HG03460 (cell line): ENCODE data around the gene SPATA24.
"Not testable (repeated sequence)": the region's sequence is repeated elsewhere in the genome, so short reads cannot be mapped to it uniquely, and the experiment has no call there.

Source experiments
- ATAC-seq: cut with Tn5 transposase; IDR thresholded peaks from one replicate; pipeline ENCODE4 v1.9.1; 2021; ENCODE audit not compliant: unreplicated experiment

Gene SPATA24, protein sequence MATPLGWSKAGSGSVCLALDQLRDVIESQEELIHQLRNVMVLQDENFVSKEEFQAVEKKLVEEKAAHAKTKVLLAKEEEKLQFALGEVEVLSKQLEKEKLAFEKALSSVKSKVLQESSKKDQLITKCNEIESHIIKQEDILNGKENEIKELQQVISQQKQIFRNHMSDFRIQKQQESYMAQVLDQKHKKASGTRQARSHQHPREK

DNA sequence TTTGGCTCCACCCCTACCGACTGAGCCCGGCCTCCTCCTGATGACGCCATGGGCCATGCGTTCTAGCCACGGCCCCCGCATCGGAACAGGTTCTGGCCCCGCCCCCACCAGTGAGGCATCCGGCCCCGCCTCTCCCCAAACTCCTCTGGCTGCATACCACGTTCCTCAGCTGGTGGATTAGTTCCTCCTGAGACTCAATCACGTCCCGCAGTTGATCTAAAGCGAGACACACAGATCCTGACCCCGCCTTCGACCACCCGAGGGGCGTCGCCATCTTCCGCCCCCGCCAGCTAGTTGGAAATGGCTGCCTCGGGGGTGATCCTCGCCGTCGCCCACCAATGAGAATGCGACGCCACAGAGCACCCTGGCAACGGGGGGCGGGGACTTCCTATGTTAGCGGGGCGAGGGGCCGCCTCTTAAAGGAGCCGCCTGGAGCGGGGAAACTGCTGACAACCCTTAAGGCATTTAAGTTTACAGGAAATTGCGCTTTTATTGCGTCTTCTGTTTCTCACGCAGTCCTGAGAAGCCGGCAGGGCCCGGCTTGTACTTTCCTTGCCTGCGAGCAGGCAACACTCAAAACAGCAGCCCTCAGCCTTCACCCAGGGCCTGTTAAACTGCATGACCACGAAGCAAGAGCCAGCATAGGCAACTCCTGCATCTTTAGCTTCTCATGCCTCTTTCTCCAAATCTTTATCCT is at the start of gene SPATA24:
Gene SPATA24 (minus strand): TSS at position 303 of the 697 bp plus-strand sequence. CDS start 29 bp downstream, at position 274.
- peak; percentile 80 for ATAC-seq

DNA sequence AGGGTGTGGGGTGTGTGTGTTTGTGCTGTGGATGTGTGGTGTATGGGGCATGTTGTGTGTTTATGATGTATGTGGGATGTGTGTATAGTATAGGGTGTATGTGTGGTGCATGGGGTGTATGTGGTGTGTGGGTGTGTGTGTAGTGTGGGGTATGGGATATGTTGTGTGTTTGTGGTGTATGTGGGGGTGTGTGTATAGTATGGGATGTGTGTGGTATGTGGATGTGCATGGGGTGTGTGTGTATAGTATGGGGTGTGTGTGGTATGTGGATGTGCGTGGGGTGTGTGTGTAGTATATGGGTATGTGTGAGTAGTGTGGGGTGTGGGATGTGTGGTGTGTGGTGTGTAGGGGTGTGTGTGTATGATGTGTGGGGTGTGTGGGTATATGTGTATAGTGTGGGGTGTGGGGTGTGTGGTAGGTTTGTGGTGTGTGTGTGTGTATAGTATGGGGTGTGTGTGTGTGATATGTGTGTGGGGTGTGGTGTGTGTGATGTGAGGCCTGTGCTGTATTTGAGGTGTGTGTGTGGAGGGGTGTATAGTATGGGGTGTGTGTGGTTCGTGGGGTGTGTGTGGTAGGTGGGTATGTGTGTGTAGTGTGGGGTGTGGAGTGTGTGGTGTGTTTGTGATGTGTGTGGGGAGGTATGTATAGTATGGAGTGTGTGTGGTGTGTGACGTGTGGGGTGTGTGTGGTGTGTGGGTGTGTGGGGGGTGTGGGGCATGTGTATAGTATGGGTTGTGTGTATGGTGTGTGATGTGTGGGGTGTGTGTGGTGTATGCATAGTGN is 48.2 kb upstream of the SPATA24 start:
- ATAC-seq, result no peak

DNA sequence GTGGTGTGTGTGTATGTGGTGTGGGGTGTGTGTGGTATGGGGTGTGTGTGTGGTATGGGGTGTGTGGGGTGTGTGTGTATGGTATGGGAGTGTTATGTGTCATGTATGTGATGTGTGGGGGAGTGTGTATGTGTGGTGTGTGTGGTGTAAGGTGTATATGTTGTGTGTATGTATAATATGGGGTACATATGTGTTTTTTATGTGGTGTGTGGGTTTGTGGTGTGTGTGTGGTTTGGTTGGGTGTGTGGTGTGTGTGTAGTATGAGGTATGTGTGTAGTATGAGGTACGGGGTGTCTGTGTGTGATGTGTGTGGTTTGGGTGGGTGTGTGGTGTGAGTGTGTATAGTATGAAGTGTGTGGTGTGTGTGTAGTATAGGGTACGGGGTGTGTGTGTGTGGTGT is 47.3 kb upstream of the SPATA24 start:
- ATAC-seq, result no peak

DNA sequence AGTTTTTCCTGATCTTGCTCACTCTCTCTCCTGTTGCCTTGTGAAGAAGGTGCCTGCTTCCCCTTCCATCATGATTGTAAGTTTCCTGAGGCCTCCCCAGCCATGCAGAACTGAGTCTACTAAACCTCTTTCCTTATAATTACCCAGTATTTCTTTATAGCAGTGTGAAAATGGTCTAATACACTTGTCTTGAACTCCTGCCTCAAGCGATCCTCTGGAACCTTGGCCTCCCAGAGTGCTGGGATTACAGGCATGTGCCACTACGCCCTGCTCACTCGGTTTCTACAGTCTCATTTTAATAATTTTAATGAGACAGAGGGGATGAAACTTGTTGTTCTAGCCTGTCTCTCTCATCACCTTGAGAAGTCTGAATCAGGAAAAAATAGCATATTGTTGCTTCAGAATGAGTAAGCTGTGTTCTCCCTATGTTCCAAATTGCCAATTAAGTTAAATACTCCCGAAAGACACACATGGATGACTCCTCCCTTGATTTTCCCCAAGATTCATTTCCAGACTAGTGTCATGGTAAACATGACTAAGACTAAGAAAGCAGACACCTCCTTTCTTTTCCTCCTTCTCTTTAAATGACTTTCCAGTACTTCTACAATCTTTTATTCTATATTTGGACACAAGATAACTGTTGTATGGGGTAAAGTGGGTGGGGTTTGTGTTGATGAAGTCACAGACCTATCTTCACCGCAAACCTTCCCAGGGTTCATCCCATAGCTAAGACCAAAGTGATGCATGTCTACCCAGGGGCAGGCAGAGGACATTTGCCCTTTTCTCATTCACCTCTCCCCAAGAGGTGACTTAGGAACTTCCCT is 43.3 kb upstream of the SPATA24 start:
- ATAC-seq, result no peak

DNA sequence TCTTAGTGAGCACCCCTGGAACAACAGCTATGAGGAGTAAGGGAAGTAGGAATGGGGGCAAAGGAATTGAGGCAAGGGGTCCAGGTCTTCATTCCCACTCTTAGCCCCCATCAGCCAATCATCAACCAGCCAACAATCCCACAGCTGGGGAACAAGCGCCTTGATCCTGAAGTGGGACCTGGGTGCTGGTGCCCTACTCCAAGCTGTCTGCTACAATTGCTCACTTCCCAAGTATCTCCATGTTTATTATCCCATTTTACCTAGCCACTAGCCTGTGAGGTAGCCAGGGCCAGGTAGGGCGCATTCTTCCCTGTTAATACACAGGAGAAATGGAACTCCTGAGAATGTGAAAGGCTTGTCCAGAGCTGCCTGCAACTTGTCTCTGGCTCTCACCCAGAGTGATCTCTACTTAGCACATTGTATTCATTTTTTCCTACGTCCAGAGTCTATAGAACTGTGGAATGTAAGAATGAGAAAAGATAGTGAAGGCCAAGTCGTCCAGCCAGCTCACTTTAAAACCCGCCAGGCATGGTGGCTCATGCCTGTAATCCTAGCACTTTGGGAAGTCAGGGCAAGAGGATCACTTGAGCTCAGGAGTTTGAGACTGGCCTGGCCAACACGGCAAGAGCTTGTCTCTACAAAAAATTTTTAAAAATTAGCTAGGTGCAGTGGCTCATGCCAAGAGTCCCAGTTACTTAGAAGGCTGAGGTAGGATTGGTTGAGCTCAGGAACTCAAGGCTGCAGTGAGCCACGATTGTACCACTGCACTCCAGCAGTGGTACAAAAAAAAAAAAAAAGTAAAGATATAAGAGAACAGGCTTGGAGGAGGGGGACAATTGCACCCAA is 41.7 kb upstream of the SPATA24 start:
- no peak for ATAC-seq

DNA sequence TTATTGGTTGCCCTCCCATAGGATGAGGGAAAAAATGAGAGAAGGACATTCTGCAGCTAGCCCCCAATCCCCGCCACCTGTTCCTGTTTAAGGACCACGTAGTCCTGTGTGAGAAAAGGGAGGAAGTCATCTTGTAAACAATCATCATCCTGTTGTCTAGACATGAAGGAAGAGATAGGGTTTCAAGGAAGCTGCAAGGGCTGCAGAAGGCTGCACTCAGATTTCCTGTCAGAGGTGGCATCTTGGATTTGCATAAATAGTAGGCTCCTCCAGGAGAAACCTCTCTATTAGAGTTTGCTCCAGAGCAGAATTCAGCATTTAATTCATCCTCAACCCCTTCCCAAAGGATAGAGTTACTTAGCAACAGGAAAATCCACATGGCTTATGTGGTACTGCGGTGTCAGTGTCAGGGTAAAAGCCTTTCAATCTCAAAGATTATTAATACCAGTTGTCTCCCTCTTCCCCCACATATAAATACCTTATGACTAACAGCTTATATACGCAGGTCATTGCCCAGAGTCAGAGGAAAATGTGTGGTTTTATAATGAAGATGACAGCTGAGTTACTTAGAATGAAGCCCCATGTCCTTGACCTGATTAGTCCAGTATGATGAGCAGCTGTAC is 40.1 kb upstream of the SPATA24 start:
- ATAC-seq, result no peak

DNA sequence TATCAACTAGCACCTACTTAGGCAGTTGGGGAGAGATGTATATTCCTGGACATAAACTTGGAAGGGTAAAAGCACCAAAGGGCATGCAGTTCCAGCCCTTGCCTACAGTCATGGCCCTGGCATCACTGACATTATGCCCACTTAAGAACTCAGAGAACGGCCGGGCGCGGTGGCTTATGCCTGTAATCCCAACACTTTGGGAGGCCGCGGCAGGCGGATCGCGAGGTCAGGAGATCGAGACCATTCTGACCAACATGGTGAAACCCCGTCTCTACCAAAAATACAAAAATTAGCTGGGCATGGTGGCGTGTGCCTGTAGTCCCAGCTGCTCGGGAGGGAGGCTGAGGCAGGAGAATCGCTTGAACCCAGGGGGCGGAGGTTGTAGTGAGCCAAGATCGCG is 36.5 kb upstream of the SPATA24 start:
- ATAC-seq, result not testable (repeated sequence)

DNA sequence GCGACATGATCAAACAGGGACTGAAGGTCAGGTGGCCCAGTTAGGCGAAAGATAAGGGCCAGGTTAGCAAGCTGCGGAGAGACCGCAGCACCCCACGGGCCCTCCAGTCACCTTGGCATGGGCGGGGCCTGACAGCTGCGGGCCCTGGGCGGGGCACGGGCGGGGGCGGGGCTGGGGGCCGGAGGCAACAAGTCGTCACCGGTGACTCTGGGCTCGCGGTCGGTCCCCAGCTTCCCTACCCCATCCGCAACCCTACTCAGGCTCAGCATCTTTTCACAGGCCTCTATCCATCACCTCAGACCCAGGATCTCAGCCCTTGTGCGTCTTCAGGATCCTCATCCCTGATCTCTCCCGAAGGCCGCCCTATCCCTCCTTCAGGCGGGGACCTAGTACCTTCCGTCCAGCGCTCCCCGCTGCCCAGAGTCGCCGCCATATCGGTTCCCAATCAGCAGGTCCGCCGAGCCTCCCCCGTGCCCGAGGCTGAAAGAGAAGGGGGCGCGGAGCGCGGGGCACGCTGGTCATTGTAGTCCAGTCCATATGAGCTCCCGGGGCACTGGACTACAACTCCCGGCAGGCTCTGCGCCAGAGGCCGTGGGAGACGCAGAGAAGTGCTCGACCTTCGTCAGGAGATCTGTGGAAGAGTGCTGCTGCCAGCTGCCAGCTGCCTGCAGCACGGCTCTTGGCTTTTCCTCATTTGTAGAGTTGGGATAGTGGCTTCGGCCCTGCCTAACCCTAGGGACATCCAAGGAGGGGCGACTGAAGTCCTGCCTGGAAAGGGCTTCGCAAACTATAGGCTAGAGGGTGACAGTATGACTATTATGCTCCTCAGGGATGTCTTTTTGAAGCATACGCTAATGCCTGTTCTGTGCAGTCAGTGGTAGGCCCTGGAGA is 35.4 kb upstream of the SPATA24 start, which contains the start of gene DNAJC18:
Gene DNAJC18 (minus strand): TSS at position 513 of the 891 bp plus-strand sequence. CDS start 80 bp downstream, at position 433.
- peak; percentile 85 for ATAC-seq

DNA sequence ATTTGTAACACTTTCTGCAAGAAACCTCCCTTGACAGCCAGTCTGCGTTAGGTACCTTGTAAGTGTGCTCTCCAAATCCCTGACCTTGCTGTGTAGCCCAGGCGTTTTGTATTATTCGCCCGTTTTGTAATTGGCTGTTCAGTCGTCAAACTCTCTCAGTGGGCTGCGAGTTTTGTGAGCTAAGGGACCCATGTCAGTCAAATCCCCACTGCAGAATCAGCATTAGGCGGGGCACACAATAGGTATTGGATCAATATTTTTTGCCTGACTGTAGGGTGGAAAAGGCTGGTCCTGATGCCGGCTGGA is 34.8 kb upstream of the SPATA24 start:
- ATAC-seq, result no peak

DNA sequence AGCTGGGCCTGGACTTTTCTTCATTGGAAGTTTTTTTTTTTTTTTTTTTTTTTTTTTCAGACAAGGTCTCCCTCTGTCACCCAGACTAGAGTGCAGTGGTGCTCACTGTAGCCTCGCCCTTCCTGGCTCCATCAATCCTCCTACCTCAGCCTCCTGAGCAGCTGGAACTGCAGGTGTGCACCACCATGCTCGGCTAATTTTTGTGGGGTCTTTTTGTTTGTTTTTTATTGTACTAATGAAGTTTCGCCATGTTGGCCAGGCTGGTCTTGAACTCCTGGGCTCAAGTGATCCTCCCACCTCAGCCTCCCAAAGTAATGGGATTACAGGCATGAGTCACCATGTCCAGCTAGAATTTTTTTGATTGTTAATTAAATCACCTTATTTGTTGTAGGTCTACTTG is 31.8 kb upstream of the SPATA24 start:
- ATAC-seq, result no peak

DNA sequence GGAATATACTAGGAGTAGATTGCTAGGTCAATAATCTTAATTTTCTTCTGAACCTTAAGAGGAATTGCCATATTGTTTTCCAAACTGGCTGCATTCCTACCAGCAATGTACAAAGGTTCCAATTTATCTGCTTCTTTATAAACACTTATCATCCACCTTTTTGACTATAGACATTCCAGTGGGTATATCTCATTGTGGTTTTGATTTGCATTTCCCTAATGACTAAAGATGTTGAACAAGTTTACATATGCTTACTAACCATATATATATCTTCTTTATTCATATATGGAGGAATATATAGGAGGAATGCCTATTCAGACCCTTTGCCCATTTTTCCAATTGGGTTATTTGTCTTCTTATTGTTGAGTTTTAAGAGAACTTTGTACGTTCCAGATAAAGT is 27.8 kb upstream of the SPATA24 start:
- ATAC-seq, result no peak

DNA sequence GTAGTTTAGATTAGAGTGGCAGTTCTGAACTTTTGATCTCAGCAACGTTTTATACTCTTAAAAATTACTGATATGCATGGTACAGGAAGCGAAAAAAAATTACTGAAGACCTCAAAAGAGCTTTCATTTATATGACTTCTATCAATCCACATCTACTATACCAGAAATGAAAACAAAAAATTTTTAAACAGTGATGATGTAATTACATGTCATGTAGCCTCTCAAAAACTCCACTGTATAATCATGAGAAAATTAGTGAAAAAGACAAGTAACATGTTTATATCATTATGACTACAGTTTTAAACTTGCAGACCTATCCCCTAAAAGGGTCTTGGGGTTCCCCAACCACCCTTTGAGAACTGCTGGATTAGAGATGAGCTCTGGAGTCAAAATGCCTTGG is 26.1 kb upstream of the SPATA24 start:
- ATAC-seq, result no peak

DNA sequence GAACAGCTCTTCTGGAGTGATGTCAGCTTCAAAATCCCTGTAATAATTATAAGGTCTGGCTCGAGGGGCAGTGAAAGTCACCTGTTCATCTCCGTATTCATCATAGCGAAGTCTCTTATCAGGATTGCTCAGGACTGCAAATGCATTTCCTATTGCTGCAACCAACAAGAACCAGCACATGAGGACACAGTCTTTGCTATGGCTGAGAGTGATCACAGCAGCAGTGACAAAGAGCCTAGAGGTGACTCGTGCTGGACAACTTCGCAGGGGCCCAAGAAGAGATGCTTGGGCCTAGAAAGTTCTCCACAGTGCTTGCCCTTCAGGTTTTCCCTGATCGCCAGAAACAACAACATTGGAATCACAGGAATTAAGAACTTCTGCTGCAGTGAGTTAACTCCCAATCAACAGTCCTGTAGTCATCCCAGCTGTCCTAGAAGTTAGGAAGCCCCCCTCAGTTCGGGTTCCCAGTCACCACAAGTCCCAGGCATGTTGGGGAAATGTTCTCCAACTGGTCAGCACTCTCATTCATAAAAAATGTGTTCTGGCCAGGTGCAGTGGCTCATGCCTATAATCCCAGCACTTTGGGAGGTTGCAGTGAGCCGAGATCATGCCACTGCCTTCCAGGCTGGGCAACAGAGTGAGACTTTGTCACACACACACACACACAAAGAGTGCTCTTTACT is 22.5 kb upstream of the SPATA24 start:
- no peak for ATAC-seq

DNA sequence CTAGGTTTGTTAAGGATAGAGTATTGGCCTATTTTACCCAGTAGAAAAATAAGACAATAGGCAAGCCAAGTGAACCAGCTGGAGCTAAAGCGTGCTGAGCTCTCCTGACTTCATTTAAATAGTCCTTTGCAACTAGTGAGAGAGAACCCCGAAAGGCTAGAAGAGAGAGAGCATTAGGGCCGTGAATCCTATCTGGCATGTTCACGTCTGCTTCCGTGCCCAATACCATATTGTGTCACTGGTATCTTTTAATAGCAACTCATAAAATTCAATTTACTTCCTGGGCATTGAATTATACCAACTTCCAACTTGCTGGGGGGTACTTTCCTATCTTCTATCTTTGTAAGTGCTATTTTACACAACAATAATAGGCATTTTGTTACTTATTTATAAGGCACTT is 21.6 kb upstream of the SPATA24 start:
- ATAC-seq, result no peak

DNA sequence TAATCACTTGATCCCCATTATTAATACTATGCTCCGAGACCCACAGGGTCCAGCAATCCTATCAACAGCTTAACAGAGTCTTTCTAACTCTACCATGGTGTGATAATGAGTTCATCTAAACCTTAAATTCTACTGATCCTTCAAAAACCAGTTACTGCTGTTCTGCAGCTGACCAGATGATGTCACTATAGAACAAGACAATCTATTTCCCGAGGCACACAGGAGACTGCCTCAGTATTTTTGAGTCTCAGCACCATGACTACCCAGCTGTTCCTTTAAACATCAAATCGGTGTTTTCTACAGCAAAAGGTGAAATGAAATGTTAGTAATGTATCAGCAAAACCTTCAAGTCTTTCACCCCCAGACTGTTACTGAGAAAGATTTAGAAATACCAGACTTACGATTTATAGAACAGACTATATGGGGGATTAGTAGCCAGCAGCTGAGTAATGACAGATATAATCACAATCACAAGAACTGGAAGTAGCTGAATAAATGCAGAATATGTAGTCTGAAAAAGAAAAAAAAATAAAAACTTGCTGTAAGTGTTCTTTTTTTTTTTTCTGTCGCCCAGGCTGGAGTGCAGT is 18.5 kb upstream of the SPATA24 start:
- peak; percentile 70 for ATAC-seq

DNA sequence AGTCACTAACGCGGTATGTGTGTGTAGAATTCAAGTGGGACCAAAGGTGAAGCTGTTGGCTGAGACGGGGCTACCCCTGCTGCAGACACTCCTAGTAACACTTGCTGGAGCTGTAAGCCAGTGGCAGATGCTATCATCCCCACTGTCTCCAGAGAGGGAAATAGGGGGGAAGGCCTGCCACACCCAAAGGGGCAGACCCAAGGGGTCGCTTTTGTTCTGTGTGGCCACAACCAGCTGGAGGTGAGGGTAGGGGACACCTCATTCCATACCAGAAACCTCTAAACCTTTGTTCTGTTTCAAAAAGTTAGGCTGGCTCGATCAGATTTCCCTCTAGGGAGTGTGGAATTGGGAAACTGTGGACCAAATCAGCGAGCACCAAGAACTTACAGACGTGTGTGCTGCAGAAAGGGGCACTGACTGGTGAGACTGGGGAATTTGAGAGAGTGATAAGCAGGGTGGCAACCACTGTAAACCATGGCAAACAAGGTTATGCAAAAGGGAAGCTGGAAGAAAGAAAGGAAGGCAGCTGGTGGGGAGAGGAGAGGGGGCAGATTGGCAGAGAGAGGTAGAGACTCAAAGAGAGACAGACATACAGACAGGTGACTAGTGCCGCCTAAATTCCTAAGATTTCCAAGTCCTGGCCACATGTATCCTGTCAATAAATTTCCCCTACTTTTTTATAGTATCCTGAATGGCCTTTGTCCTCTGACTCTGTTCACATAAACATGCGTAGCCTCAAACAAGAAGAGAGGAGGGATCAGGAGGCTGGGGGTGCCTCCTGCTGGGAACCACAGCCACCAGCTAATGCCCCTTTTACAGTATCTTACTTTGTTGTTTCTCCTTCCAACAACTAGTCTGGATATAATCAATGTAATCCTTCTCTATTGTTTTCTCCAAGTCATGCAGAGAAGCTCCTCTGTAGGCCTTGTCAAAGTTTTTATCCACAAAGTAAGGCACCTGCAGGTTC is 15.6 kb upstream of the SPATA24 start:
- ATAC-seq, result no peak

DNA sequence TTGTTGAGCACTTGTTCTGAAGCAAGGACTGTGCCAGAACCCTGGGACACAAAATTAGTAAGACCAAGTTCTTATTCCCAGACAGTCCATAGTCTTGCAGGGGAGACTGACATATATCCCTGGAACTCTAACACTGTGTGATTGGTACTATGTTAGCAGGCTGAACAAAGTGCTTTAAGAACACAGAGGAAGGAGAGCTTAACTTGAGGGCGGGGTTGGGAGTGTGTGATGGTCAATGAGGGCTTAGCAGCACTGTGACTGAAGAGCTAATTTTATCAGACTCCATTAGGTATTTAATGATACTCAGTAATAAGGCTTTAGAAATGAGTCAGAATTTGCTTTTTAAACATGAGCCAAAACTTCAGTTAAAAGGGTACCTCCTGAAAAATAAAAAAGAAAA is 14.9 kb upstream of the SPATA24 start:
- no peak for ATAC-seq
